Endometrial microvascular endothelial cells (primary cell): ENCODE data around the gene FAM3B. TPM values are rescaled to one million over a fixed set of nuclear protein-coding genes. Genes with fewer than 3 reads are reported as not detected.

ENCODE experiments used
- in situ Hi-C: cut with HindIII; loops from 2 replicates; pipeline ENCODE4 v1.10.0; 2017; ENCODE audit warnings: low sequenced_read_pairs, low pct_unique_long_range_greater_than_20kb; ENCODE audit errors: inconsistent ontology term
- total RNA-seq: library from RNA; depleted of rRNA; stranded (reverse); fragments of >200 nt; gene quantifications from one replicate; pipeline ENCODE4 v1.2.3, GENCODE V29; 2015; ENCODE audit errors: inconsistent ontology term

FAM3B gene
- total RNA-seq, 1 donor from 2014 or later = not detected

GRCh38 chr21:41378849-41379248, 62.2 kb downstream of the FAM3B start:
- in situ Hi-C loops = no loop called here

GRCh38 chr21:41379901-41380300, 63.3 kb downstream of the FAM3B start:
- in situ Hi-C loops = no loop called here

- in situ Hi-C loops = no loop called here
Observed at GRCh38 chr21:41381731-41382130, 65.1 kb downstream of the FAM3B start.

DNA sequence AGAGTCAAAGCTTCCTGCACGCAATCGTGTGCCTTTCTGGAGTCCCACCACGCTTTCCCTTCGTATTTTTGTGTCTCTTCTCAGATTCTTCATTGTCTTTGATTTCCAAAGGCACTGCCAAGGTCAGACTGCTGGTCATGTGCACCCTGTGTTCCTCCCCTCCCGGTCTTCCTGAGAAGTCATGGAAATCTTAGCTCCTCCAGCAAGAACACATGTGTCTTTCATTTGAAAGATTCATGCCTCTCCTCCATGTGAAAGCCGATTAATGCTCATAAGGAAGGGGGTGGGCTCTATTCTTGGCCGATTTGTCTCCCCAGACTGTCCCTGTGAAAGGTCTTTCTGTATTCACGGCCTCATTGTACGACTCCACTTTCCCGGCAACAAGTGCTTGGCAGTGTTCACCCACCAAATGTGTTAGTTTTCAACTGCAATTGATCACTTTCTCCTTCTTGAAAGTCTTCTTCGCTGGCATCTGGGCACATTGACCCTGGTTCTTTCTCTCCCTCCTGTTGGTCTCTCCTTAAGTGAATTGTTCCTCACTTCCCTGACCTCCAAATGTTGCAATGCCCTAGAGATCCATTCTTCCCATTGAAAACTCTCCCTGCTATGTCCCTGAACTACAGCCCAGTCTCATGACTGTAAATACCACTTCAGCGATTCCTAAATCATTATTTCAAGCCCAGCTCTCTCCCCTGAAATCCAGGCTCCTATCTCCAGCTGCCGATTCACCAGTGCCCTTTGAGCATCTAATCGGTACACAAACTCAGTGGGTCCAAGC, 70.6 kb downstream of the FAM3B start:
- in situ Hi-C loops = no loop called here

DNA sequence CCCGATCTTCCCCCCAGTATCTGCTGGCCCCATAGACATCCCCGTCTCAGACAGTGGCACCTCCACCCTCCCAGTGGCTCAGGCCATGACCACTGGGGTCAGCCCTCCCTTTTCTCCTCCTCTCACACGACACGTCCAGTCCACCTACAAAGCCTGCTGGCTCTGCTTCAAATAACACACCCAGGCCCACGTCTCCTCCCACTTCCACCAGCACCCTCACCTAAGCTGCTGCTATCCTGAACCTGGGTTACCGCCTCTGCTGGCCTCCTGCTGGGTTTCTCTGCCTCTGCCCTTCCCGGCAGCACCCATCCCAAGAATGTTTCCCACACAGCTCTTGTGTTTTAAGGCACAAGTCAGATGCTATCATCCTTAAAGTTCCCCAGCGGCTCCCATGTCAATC, 71.2 kb downstream of the FAM3B start:
- in situ Hi-C loops = no loop called here

DNA sequence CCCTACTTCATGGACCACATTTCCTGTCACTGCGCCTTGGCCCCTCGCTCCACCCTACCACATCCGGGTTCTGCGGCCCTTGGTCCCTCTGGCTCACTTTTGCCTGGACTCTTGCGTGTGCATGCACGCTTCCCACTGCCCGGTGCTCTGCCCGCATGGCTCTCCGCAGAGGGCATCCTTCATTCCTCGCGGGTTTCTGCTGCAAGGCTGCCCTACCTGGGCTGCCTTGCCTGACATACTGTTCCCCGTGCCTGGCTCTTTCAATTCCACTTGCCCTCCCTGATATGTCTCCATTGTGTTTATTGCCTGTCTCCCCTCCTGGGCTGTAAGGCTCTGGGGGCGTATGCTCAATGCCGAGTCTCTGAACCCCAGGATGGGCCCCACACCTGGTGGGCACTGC, 71.7 kb downstream of the FAM3B start:
- in situ Hi-C loops = no loop called here

DNA sequence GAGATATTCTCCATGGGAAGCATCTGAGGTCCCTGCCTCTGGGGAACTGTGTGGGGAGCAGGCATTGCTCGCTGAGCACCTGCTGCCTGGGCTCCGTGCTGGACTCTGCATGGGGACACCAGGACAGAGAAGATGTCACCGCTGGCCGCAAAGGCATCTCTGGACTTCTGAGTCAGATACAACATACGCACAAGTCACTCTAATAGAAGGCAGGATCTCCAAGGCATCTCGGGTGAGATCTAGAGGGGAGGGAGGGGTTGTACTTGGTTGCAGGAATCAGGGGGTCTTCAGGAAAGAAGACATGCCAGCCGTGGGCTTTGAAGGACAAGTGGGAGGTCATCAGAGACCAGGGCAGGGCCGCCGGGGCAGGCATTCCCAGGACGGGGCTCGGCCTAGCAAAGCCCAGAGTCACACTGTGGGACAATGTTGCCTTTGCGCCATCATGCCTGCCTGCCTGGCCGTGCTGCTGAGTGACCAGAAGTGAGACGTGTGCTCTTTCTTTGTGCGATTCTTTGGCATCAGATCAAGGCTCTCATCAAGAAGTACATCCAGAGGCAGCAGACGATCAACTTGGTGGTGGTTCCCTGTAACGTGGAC, 73.5 kb downstream of the FAM3B start:
- in situ Hi-C loops = no loop called here

DNA sequence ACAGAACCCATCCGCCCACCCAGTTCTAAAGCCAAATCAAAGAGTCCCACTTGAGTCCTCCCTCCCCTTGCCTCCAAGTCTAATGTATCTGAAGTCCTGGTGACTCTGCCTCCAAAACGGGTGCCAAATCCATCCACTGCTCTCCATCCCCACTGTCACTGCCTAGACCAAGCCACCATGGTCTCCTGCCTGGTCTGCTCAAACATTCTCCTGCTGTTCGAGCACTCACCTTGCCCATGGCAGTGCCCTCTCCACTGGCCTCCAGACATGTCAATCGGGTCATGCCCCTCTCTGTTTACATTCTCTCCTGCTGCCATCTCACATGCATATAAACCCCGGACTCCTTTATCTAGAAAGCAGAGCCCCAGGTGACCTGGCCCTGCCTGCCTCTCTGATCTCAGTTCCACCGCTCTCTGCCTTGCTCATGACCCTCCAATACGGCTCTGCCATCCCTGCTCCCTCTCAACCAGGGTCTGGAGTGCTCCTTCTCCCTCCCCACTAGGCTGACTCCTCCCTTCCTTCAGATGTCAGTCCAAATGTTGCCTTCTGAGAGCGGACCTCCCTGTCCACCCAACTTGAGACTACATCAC, 77.4 kb downstream of the FAM3B start:
- in situ Hi-C loops = no loop called here

DNA sequence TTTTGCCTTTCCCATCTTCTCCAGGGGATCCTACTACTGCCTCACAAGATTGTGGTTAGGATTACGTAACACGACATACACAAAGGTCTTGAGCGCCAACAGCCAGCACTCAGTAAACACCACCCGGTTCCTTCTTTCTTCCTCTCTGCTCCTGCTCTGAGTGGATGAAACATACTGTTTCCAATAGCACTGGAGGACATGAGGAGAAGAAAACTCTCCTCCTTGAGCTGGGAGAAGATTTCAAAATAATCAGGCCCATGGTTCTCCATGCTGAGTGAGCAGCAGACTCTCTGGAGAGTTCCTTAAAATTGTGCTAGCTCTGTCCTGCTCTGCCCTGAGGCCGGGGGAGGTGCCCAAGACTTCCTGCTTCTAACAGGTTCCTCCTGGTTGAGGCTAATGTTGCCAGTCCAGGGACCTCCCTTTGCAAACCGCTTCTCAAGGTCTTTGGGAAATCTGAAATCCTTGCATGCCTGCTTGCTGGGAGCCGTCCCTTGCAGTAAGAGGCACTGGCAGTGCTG, 80.0 kb downstream of the FAM3B start:
- in situ Hi-C loops = no loop called here

GRCh38 chr21:41397471-41397891, 80.9 kb downstream of the FAM3B start:
- in situ Hi-C loops = no loop called here

DNA sequence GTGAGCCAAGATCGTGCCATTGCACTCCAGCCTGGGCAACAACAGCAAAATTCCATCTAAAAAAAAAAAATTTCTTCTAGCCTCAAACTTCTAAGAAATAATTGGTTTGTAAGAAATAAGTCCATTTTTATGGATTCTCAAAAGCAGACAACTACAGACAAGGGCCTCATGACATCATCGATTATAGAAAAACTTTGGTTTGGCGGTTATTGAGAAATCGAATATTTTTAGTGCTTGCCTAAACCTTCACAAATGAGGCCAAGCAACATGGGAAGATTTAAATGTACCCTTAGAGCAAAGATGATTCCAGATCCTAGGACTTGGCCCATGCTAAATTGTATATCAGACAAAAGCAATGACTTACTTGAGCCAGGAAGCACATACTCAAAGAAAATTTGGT, 81.7 kb downstream of the FAM3B start:
- in situ Hi-C loops = no loop called here

- in situ Hi-C loops = no loop called here
Observed at GRCh38 chr21:41398831-41399230, 82.2 kb downstream of the FAM3B start.

GRCh38 chr21:41399246-41399800, 82.7 kb downstream of the FAM3B start:
- in situ Hi-C loops = no loop called here

DNA sequence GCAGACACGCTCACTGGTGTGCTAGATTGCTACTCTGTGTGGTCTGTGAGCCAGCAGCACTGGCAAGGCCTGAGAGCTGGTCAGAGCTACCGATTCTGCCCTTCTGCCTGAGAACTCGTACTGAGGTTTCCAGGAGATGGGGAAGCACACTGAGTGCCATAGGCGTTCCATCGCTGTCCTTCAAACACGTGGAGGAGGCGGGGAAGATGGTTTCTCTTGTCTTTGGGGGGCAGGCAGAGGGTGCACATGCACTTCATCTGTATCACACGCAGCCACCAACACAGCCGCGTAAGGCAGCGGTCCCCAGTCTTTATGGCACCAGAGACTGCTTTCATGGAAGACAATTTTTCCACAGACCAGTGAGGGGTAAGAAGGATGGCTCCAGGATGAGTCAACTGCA, 85.6 kb downstream of the FAM3B start:
- in situ Hi-C loops = no loop called here

- in situ Hi-C loops = no loop called here
Observed at GRCh38 chr21:41402796-41403195, 86.2 kb downstream of the FAM3B start.

GRCh38 chr21:41403331-41403730, 86.7 kb downstream of the FAM3B start:
- in situ Hi-C loops = no loop called here

GRCh38 chr21:41403966-41404365, 87.4 kb downstream of the FAM3B start:
- in situ Hi-C loops = no loop called here

- in situ Hi-C loops = no loop called here
Observed at GRCh38 chr21:41405321-41405720, 88.7 kb downstream of the FAM3B start.

DNA sequence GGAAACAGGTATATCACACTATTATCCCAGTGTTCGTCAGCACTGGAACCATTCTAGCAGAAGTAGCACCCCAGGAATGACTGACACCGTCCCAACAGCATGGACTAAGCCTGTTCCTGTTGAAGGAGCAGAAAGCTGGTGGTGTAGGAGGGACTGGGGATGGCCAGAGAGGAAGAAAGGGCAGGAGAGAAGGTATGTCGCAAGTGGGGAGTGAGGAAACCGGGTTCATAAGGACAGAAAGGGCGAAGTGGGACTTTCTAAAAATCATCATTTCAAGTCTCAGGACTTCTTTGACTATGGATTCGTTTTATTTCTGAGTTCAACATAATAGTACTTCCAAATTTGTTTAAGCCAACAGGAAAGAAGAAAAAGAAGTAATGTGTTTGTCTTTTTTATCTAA, 89.7 kb downstream of the FAM3B start:
- in situ Hi-C loops = no loop called here
